Activated CD8-positive, alpha-beta T cell treated with anti-CD3 and anti-CD28 coated beads for 36 hours (primary cell): Measurements from ENCODE around the gene GSG1L2. TPM values are rescaled to one million over a fixed set of nuclear protein-coding genes. Genes with fewer than 3 reads are reported as not detected.

Source experiments
- ATAC-seq: fragments of 200-7000 bp; cut with Tn5 transposase; one replicate; pipeline ENCODE4 v1.10.0; 2021; ENCODE audit warnings: mild to moderate bottlenecking, moderate library complexity
- CTCF ChIA-PET: fragments of 350-600 bp; sonication (Branson Sonifier 250); formaldehyde crosslinking; loops from one replicate; lab custom pipeline; 2021; ENCODE audit warnings: antibody characterized with exemption; lab: Charles Lee
- POLR2A ChIA-PET: fragments of 350-600 bp; sonication (Branson Sonifier 250); formaldehyde crosslinking; loops from one replicate; lab custom pipeline; 2021; ENCODE audit warnings: antibody characterized with exemption; lab: Charles Lee
- DNase-seq: peaks from one replicate; pipeline ENCODE4 v3.0.0-alpha.2; 2020
- H3K27ac Mint-ChIP-seq: one replicate; pipeline ENCODE4 v1.8.0; 2021; ENCODE audit warnings: mild to moderate bottlenecking, mixed read lengths
- H3K27me3 Mint-ChIP-seq: one replicate; pipeline ENCODE4 v1.8.0; 2021; ENCODE audit warnings: mixed read lengths
- H3K36me3 Mint-ChIP-seq: one replicate; pipeline ENCODE4 v1.8.0; 2021; ENCODE audit warnings: low read depth, mixed read lengths
- H3K4me1 Mint-ChIP-seq: one replicate; pipeline ENCODE4 v1.8.0; 2021; ENCODE audit warnings: low read depth, mixed read lengths
- H3K4me3 Mint-ChIP-seq: one replicate; pipeline ENCODE4 v1.8.0; 2021; ENCODE audit warnings: mild to moderate bottlenecking, moderate library complexity, mixed read lengths
- H3K9me3 Mint-ChIP-seq: one replicate; pipeline ENCODE4 v1.8.0; 2021; ENCODE audit warnings: mixed read lengths
- intact Hi-C: fragments of 100-400 bp; cut with micrococcal nuclease; formaldehyde crosslinking; loops from one replicate; pipeline ENCODE4 v1.10.0; 2022
- total RNA-seq, 2 experiments: library from RNA; stranded (reverse); gene quantifications; one replicate each; pipeline ENCODE4 v1.2.3, GENCODE V29; 2021
- TF ChIP-seq, protein P1 (sequence below): fragments of 200-600 bp; IDR thresholded peaks from one replicate; pipeline ENCODE4 v1.8.0; 2022; ENCODE audit warnings: antibody characterized with exemption, mild to moderate bottlenecking

The GSG1L2 gene
- total RNA-seq, 2 experiments from 2014 or later, result not detected

DNA sequence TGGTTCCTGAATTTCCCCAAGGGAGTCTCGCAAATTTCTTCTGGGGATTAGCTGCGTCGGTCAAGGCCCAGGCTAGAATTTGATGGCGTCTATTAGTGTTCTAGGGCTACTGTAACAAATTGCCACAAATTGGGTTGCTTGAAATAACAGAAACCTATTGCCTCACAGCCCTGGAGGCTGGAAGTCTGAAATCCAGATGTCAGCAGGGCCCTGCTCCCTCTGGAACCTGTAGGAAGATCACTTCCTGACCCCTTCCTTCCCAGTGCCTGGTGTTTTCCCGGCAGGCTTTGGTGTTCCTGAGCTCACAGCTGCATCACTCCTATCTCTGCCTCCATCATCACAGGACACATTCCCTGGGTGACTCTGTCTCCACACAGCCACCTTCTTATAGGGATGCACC lies 54.9 kb downstream of the GSG1L2 start:
- ChIA-PET POLR2A (no interaction called here), CTCF (interaction anchor here (0.9 kb wide), 1 partner anchor 39 kb away, joined by 4 read pairs; no protein-coding TSS in a partner anchor)
- Mint-ChIP-seq H3K27ac (no peak overlapping the region), H3K9me3 (no peaks in the 10 kb centered on the region), H3K36me3 (no peaks in the 10 kb centered on the region), H3K4me3 (no peak overlapping the region), H3K27me3 (peaks cover 5% of the 10 kb centered on the region), H3K4me1 (no peaks in the 10 kb centered on the region)
- ATAC-seq (no peak), DNase-seq (no peak)
- TF ChIP-seq, protein P1, sequence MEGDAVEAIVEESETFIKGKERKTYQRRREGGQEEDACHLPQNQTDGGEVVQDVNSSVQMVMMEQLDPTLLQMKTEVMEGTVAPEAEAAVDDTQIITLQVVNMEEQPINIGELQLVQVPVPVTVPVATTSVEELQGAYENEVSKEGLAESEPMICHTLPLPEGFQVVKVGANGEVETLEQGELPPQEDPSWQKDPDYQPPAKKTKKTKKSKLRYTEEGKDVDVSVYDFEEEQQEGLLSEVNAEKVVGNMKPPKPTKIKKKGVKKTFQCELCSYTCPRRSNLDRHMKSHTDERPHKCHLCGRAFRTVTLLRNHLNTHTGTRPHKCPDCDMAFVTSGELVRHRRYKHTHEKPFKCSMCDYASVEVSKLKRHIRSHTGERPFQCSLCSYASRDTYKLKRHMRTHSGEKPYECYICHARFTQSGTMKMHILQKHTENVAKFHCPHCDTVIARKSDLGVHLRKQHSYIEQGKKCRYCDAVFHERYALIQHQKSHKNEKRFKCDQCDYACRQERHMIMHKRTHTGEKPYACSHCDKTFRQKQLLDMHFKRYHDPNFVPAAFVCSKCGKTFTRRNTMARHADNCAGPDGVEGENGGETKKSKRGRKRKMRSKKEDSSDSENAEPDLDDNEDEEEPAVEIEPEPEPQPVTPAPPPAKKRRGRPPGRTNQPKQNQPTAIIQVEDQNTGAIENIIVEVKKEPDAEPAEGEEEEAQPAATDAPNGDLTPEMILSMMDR, result no peak
- intact Hi-C loops, result loop anchor here (5.0 kb wide), 1 partner anchor 35 kb away; no protein-coding TSS in a partner anchor

DNA sequence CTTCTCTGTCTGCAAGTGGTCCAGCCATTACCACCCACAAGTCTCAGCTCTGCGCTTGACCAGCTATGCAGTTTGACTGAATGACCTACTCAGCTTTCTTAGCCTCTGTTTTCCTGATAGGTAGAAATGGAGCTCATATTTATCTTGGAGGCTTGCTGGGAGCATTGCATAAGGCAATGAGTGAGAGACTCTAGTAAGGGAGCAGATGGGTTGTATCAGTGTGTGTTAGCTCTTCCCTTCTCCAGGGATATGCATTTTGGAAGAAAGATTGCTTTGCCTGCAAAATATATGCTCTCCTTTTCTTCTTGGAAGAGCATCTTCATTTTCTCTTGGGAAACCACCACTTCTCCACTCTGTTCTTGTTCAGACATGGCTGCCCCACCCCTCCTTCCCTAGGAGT lies 56.6 kb downstream of the GSG1L2 start:
- intact Hi-C loops, result loop anchor here (5.0 kb wide), 1 partner anchor 33 kb away; no protein-coding TSS in a partner anchor
- no peak for DNase-seq
- Mint-ChIP-seq H3K4me3 (no peak overlapping the region), H3K9me3 (no peaks in the 10 kb centered on the region), H3K27me3 (peaks cover 5% of the 10 kb centered on the region), H3K36me3 (no peaks in the 10 kb centered on the region), H3K27ac (no peak overlapping the region), H3K4me1 (no peaks in the 10 kb centered on the region)
- TF ChIP-seq, protein P1, result no peak
- CTCF ChIA-PET, result interaction anchor here (1.4 kb wide), 1 partner anchor 37 kb away, joined by 3 read pairs; no protein-coding TSS in a partner anchor
- POLR2A ChIA-PET, result no interaction called here
- ATAC-seq, result no peak

DNA sequence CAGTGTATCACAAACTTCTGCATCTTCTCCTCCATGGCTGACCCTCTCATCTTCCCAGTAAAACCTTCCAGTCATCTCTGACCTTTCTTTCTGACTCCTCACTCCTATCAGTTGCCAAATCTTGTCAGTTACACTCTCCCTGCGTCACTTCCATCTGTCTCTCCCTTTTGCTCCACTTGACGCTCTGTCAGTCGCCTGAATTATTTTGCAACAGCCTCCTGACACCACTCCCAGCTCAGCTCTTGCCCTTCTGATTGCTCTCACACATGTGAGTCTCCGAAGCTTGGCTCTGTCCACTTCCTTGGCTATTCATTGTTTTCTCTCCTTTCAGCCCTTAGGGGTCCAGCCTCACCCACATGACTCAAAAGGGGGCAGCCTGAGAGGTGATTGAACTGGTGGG lies 58.2 kb downstream of the GSG1L2 start:
- Mint-ChIP-seq H3K9me3 (no peaks in the 10 kb centered on the region), H3K36me3 (no peaks in the 10 kb centered on the region), H3K27me3 (peaks cover 6% of the 10 kb centered on the region), H3K27ac (no peak overlapping the region), H3K4me1 (no peaks in the 10 kb centered on the region), H3K4me3 (no peak overlapping the region)
- CTCF ChIA-PET, result no interaction called here
- no peak for ATAC-seq
- POLR2A ChIA-PET, result no interaction called here
- intact Hi-C loops, result no loop called here
- TF ChIP-seq, protein P1, result no peak
- DNase-seq, result no peak

DNA sequence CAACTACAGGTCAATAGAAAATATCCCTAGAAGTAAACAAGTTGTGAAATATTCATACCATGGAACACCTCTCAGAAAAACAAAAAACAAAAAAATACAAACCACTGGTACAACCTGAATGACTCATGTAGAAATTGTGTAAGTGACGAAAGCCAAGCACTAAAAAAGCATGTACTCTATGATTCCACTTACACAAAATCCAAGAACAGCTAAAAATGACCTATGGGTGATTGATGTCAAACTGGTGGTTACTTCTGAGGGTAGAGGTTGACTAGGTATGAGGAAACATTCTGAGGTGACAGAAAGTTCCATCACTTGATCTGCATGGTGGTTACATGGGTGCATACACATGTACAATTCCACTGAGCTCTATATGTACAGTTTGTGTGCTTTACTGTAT lies 61.6 kb downstream of the GSG1L2 start:
- no peak for DNase-seq
- TF ChIP-seq, protein P1, result no peak
- no peak for ATAC-seq
- no peak overlapping the region for H3K27ac Mint-ChIP-seq
- H3K27me3 Mint-ChIP-seq, result peaks cover 11% of the 10 kb centered on the region
- no peaks in the 10 kb centered on the region for H3K9me3 Mint-ChIP-seq
- intact Hi-C loops, result no loop called here
- ChIA-PET POLR2A (no interaction called here), CTCF (interaction anchor here (1.0 kb wide), 1 partner anchor 8 kb away, joined by 5 read pairs; no protein-coding TSS in a partner anchor)
- H3K4me1 Mint-ChIP-seq, result no peaks in the 10 kb centered on the region
- no peak overlapping the region for H3K4me3 Mint-ChIP-seq
- H3K36me3 Mint-ChIP-seq, result no peaks in the 10 kb centered on the region

DNA sequence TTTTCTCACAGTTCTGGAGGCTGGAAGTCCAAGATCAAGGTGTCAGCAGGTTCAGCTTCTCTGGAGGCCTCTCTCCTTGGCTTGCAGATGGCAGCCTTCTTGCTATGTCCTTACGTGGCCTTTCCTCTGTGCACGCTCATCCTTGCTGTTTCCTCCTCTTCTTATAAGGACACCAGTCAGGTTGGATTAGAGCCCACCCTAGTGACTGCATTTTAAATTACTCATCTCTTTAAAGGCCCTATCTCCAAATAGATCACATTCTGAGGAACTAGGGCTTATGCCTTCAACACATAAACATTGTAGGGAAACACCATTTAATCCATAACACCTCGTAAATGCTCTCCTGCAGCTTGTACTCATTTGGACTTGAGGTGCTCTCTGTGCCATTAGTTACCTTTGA lies 66.8 kb downstream of the GSG1L2 start:
- ChIA-PET POLR2A (no interaction called here), CTCF (interaction anchor here (0.7 kb wide), 1 partner anchor 111 kb away, joined by 3 read pairs; no protein-coding TSS in a partner anchor)
- Mint-ChIP-seq H3K4me3 (no peak overlapping the region), H3K4me1 (no peaks in the 10 kb centered on the region), H3K36me3 (no peaks in the 10 kb centered on the region), H3K27me3 (peaks cover 25% of the 10 kb centered on the region), H3K27ac (no peak overlapping the region), H3K9me3 (no peaks in the 10 kb centered on the region)
- no peak for DNase-seq
- TF ChIP-seq, protein P1, result no peak
- intact Hi-C loops, result no loop called here
- ATAC-seq, result no peak

Other genes starting within 250 kb of the GSG1L2 start
- gene STX8, start 246.3 kb downstream of the GSG1L2 start, total RNA-seq, result 10 to 100 TPM; 59.6 to 71.5 TPM
- not detected for gene CFAP52, start 245.4 kb downstream of the GSG1L2 start, total RNA-seq
- gene USP43, start 176.6 kb downstream of the GSG1L2 start, total RNA-seq, result under 1 TPM; 0.38 to 0.43 TPM
- not detected for gene DHRS7C, start 30.5 kb downstream of the GSG1L2 start, total RNA-seq
- gene GLP2R, start 3.8 kb upstream of the GSG1L2 start, total RNA-seq, result not detected
- not detected for gene RCVRN, start 83.2 kb upstream of the GSG1L2 start, total RNA-seq